ENCODE results near the gene LPP. TPM values are rescaled to one million over a fixed set of nuclear protein-coding genes. Genes with fewer than 3 reads are reported as not detected.

LPP gene
- total and polyA plus RNA-seq, 2 of the 13 experiments (the other 11 are each of a cell fraction or from before 2014, with no cell fraction given), result 19.2 to 29.9 TPM

- TF ChIP-seq PRDM15 (CRISPR knock-in tag; IDR thresholded peaks at IDR 0.05) (no peak), CTCF (CRISPR knock-in tag; IDR thresholded peaks at IDR 0.05) (no peak), ZNF615 (CRISPR knock-in tag; IDR thresholded peaks at IDR 0.05; ENCODE audit: borderline replicate concordance) (no peak)
These were observed 414.8 kb downstream of the LPP start (continued) for GRCh38 chr3:188568736-188569135.

- no TSS peak for BruUV-seq (replicated peaks)
- Histone ChIP-seq H3K9me3 (ENCODE audit: low read length) (no peaks in the 10 kb centered on the region), H3K4me1 (ENCODE audit: insufficient read depth, low read length) (no peaks in the 10 kb centered on the region), H3K27me3 (ENCODE audit: control insufficient read depth in 1 of 2, insufficient read depth in 2 of 2, low read length in 2 of 2) (no peaks in the 10 kb centered on the region), H3K4me3 (replicated peaks in 1 of 3; ENCODE audit: insufficient read depth in 1 of 3, low read depth in 2 of 3, low read length in 3 of 3) (no peak overlapping the region), H4K20me1 (ENCODE audit: insufficient read depth, low read length) (no peaks in the 10 kb centered on the region), H3K27ac (ENCODE audit: extremely low read length, insufficient read depth, low read length) (no peak overlapping the region), H2AFZ (ENCODE audit: low read length) (no peak overlapping the region), H3K9ac (ENCODE audit: insufficient read depth, low read depth, low read length) (no peak overlapping the region), H3K36me3 (replicated peaks in 1 of 2; ENCODE audit: control insufficient read depth in 1 of 2, insufficient read depth in 2 of 2, low read length in 2 of 2) (peaks cover 0 to 1% of the 10 kb centered on the region in 2 experiments; a peak in 3 of 5 replicates), H3K79me2 (ENCODE audit: insufficient read depth, low read length) (no peaks in the 10 kb centered on the region), H3K4me2 (ENCODE audit: low read depth, low read length) (no peak overlapping the region)
- TF ChIP-seq FOXP4 (CRISPR knock-in tag; IDR thresholded peaks at IDR 0.05), result no peak
- TF ChIP-seq ZNF180 (CRISPR knock-in tag; IDR thresholded peaks at IDR 0.05; ENCODE audit: borderline replicate concordance, low read depth), result no peak
- no peak for TF ChIP-seq HCFC1 (IDR thresholded peaks at IDR 0.05; ENCODE audit: low read depth, low read length)
- TF ChIP-seq HNF1B (CRISPR knock-in tag; IDR thresholded peaks at IDR 0.05), result no peak
- TF ChIP-seq ZNF367 (CRISPR knock-in tag; IDR thresholded peaks at IDR 0.05; ENCODE audit: borderline replicate concordance), result no peak
- TF ChIP-seq NKX3-1 (CRISPR knock-in tag; IDR thresholded peaks at IDR 0.05), result no peak
- intact Hi-C loops (cut with micrococcal nuclease; ENCODE audit: unreplicated experiment) (no loop called here), in situ Hi-C loops (cut with HindIII; ENCODE audit: extremely low pct_ligation_motif_present, low pct_unique_long_range_greater_than_20kb) (no loop called here)
- FAIRE-seq, result no peak
- CTCF ChIA-PET (ENCODE audit: low intra/inter-chr PET ratio, low total read pairs), result no interaction called here
- POLR2A ChIA-PET, result no interaction called here
- no peak for ATAC-seq
- no peak for DNase-seq (ENCODE audit: low spot score)
- WGBS (ENCODE audit: low lambda C conversion rate), result 94% methylated on average over 7 of the region's 7 CpGs
These were observed 417.7 kb downstream of the LPP start for GRCh38 chr3:188571531-188572095.
